Measurements from ENCODE around the gene CLN6. TPM values are rescaled to one million over a fixed set of nuclear protein-coding genes. Genes with fewer than 3 reads are reported as not detected.

Gene CLN6
- total and polyA plus RNA-seq, 2 of the 4 experiments (the other 2 are of a cell fraction): 6.5 to 31.9 TPM

- CTCF ChIA-PET: no interaction called here
- Histone ChIP-seq H3K4me1 (ENCODE audit: control insufficient read depth, insufficient read depth, low read length) (peaks cover 6% of the 10 kb centered on the region; the same call in 1 of the 2 replicates), H2AK5ac (ENCODE audit: low read depth, low read length) (no peak overlapping the region), H2BK15ac (ENCODE audit: low read depth, low read length) (no peak overlapping the region), H3K36me3 (ENCODE audit: control insufficient read depth, insufficient read depth, low read length) (0 out of 2 replicates have a peak, but pooled peaks cover 2% of the 10 kb centered on the region), H3K23ac (ENCODE audit: low read depth, low read length) (no peak overlapping the region), H3K79me1 (ENCODE audit: low read depth in 1 of 2, low read length in 2 of 2) (peaks cover 4 to 32% of the 10 kb centered on the region in 2 experiments; a peak in 3 of 4 replicates), H3K4me2 (ENCODE audit: low read depth, low read length) (no peak overlapping the region), H3K27me3 (ENCODE audit: control insufficient read depth, insufficient read depth, low read length) (no peaks in the 10 kb centered on the region), H4K5ac (ENCODE audit: low read depth, low read length) (no peak overlapping the region), H2BK20ac (ENCODE audit: low read depth, low read length) (no peak overlapping the region), H3K9ac (ENCODE audit: low read depth, low read length) (no peak overlapping the region), H3K4me3 (ENCODE audit: insufficient read depth, low read depth, low read length) (no peak overlapping the region), H3K56ac (ENCODE audit: extremely low read depth, insufficient read depth, low read length) (no peak overlapping the region), H2BK5ac (ENCODE audit: low read depth, low read length, poor library complexity, severe bottlenecking) (no peak overlapping the region), H3K9me3 (ENCODE audit: control insufficient read depth, insufficient read depth, low read length) (no peaks in the 10 kb centered on the region), H2BK120ac (ENCODE audit: low read depth, low read length) (no peak overlapping the region), H4K8ac (ENCODE audit: low read depth in 2 of 2, low read length in 2 of 2) (no peak overlapping the region), H2AFZ (replicated peaks; ENCODE audit: low read length, poor library complexity) (no peak overlapping the region), H3K9me1 (ENCODE audit: insufficient read depth, low read length) (no peaks in the 10 kb centered on the region; the same call in 1 of the 2 replicates), H2AK9ac (replicated peaks; ENCODE audit: low read depth, low read length, poor library complexity) (no peak overlapping the region), H3K14ac (replicated peaks; ENCODE audit: low read depth, low read length) (no peak overlapping the region), H4K20me1 (ENCODE audit: insufficient read depth, low read length) (peaks cover 5% of the 10 kb centered on the region; the same call in 1 of the 2 replicates), H3K27ac (ENCODE audit: insufficient read depth, low read length) (no peak overlapping the region), H3K18ac (ENCODE audit: low read depth, low read length) (no peak overlapping the region), H4K91ac (ENCODE audit: insufficient read depth, low read depth, low read length) (no peak overlapping the region), H3K4ac (ENCODE audit: low read depth, low read length) (no peak overlapping the region)
- POLR2A ChIA-PET (ENCODE audit: unreplicated experiment): no interaction called here
- in situ Hi-C loops (cut with MboI; ENCODE audit: low sequenced_read_pairs) (no loop called here), dilution Hi-C loops (cut with HindIII; ENCODE audit: low sequenced_read_pairs, unreplicated experiment) (no loop called here), intact Hi-C loops (cut with micrococcal nuclease) (no loop called here)
- no TSS peak for BruUV-seq (replicated peaks)
- ATAC-seq (ENCODE audit: low read depth): no peak
- no peak for DNase-seq
- TF ChIP-seq RAD21 (IDR thresholded peaks at IDR 0.05; ENCODE audit: low read length) (no peak), MXI1 (IDR thresholded peaks at IDR 0.05; ENCODE audit: borderline replicate concordance, low read depth, low read length) (no peak), CEBPB (IDR thresholded peaks at IDR 0.05; ENCODE audit: low read depth, low read length) (no peak), FOS (IDR thresholded peaks at IDR 0.05; ENCODE audit: low read depth, low read length) (no peak), BHLHE40 (IDR thresholded peaks at IDR 0.05; ENCODE audit: low read depth, low read length) (no peak), CHD1 (IDR thresholded peaks at IDR 0.05; ENCODE audit: low read depth, low read length) (no peak), RCOR1 (IDR thresholded peaks at IDR 0.05; ENCODE audit: insufficient replicate concordance, low read length) (no peak), NFE2L2 (IDR thresholded peaks at IDR 0.05; ENCODE audit: low read depth, low read length) (no peak), MAZ (IDR thresholded peaks at IDR 0.05; ENCODE audit: borderline replicate concordance, low read depth, low read length) (no peak), MAFK (IDR thresholded peaks at IDR 0.05; ENCODE audit: low read depth, low read length) (no peak), RFX5 (IDR thresholded peaks at IDR 0.05; ENCODE audit: low read depth, low read length) (no peak), POLR2A (IDR thresholded peaks at IDR 0.05; ENCODE audit: low read depth, low read length) (no peak), SMC3 (IDR thresholded peaks at IDR 0.05; ENCODE audit: low read depth, low read length) (no peak), USF2 (IDR thresholded peaks at IDR 0.05; ENCODE audit: low read depth, low read length) (no peak)
- TF ChIP-seq, protein P1, sequence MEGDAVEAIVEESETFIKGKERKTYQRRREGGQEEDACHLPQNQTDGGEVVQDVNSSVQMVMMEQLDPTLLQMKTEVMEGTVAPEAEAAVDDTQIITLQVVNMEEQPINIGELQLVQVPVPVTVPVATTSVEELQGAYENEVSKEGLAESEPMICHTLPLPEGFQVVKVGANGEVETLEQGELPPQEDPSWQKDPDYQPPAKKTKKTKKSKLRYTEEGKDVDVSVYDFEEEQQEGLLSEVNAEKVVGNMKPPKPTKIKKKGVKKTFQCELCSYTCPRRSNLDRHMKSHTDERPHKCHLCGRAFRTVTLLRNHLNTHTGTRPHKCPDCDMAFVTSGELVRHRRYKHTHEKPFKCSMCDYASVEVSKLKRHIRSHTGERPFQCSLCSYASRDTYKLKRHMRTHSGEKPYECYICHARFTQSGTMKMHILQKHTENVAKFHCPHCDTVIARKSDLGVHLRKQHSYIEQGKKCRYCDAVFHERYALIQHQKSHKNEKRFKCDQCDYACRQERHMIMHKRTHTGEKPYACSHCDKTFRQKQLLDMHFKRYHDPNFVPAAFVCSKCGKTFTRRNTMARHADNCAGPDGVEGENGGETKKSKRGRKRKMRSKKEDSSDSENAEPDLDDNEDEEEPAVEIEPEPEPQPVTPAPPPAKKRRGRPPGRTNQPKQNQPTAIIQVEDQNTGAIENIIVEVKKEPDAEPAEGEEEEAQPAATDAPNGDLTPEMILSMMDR (conservative IDR thresholded peaks at IDR 0.05; ENCODE audit: low read depth, low read length): no peak
- WGBS, 2 experiments (ENCODE audit: extremely low coverage in 2 of 2, insufficient read length in 1 of 2): 93% methylated on average over 5 of the region's 12 CpGs; no CpG with 5 or more reads in 1 of the 2 experiments
Observed at GRCh38 chr15:68206711-68207151, 22.8 kb downstream of the CLN6 start.
